ENCODE measurements around the gene SGPL1.
"Not testable (repeated sequence)": the region's sequence is repeated elsewhere in the genome, so short reads cannot be mapped to it uniquely, and the experiment has no call there.

The SGPL1 gene

DNA sequence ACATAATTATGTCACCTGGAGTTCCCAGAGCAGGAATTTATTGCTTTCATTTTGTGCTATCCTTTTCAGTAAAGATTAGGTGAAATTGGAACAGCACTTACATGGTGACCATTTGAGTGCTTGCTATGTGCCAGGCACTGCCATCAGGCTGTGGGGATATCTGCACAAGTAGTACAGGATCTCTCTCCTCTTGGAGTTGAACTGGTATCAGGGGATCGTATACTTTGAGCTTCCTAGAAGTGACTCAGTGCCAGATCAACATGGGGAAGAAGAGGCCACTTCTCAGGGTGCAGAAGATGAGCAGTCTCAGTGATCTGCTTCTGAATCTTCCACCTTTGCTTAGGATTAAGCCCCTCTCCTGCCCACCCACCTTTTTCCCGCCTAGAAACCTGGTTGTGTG, 29.5 kb downstream of the SGPL1 start:
- DNase-seq = no peak

DNA sequence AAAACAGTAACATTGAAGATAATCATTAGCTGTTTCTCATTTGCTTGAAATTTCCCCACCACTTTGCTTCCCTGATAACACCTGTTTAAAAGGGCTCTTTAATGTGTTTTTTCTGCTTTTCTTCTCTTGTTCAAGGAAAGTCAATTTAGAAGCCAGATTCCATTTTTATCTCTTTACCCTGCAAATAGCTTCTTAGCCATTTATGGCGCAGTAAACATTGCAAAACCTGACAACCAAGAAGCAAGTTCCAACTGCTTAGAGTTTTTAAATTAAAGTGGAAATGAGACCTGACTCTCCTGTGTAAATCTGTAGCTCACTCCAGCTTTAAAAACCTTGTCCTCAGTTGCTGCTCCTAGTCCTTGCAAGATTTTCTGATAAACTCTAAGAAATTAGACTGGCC, 30.1 kb downstream of the SGPL1 start:
- DNase-seq = no peak

DNA sequence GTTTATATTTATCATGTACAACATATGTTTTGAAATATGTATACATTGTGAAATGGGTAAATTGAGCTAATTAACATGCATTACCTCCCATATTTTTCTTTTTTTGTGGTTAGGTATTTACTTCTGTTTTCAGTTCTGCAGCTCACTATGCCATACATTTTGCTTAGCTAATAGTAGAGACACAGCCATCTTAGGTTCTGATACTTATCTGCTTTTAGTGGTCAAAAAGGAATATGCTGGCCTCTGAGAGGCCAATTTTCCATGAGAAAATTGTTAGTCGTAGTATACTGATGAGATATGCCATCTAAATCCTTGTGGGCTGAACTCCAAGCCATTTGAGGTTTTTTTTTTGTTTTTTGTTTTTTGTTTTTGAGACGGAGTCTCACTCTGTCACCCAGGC, 31.0 kb downstream of the SGPL1 start:
- no peak for DNase-seq

DNA sequence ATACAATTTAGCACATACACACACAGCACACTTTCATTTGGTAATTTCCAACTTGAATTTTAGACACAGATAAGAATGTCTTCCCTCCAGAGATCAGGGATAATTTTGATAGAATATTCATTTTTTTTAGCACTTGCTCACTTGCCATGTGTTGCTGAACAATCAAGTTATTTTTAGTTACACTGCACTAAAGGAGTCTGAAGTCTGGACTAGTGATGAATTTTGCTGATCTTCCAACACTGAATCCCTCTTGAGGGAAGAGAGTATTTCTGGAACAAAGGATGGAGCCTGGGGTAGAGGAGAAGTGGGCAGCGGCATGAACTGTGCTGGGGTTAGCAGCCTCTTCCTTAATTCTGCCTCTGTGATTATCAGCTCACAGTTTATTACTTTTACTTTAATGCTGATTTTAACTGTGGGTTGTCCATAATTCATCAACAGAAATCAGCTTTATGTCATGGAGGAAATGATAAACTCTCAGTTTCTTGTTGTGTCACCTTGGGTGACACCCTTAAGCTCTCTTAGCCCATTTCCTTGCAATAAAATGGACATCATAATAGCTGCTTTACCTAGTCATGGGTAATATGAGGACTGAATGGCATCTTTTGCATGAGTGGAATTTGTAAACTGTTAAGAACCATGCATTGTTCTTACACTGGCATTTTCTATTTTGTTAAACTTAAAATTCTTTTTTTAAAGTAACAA, 32.1 kb downstream of the SGPL1 start:
- DNase-seq = peak; percentile 32

DNA sequence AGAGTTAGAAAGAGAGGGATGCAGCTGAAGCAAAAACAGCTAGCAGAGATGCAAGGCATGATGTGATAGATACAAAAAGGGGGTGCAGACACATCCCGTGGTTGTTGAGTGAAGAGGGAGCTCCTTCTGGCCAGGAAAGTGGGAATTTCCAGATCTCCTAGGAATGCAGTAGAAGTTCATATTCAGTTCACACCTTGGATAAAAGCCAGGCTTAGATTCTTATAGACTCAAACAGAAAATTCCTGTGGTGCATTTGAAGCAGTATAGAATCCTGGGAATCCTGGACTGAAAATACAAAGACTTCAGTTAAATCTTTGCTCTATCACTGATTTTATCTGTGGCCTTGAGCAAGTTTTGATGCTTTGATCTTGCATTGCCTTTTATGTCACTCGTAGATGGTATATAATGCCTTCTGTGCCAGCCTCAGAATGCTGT, 33.9 kb downstream of the SGPL1 start:
- peak; percentile 95 for DNase-seq

DNA sequence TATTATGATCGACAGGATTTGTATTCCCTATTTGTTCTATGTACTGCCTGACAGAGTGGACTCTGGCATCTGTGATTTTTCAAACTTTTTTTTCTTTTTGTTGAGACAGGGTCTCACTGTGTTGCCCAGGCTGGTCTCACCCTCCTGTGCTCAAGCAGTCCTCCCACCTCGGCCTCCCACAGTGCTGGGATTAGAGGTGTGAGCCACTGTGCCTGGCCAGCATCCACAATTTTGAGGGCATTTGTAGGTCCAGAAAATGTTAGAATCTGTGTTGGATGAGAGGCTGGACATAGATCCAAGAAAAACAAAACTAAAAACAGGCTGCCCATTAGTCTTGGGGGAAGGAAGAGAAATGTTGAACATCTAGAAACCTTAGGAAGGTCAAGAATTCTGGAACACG, 34.3 kb downstream of the SGPL1 start:
- peak; percentile 59 for DNase-seq

DNA sequence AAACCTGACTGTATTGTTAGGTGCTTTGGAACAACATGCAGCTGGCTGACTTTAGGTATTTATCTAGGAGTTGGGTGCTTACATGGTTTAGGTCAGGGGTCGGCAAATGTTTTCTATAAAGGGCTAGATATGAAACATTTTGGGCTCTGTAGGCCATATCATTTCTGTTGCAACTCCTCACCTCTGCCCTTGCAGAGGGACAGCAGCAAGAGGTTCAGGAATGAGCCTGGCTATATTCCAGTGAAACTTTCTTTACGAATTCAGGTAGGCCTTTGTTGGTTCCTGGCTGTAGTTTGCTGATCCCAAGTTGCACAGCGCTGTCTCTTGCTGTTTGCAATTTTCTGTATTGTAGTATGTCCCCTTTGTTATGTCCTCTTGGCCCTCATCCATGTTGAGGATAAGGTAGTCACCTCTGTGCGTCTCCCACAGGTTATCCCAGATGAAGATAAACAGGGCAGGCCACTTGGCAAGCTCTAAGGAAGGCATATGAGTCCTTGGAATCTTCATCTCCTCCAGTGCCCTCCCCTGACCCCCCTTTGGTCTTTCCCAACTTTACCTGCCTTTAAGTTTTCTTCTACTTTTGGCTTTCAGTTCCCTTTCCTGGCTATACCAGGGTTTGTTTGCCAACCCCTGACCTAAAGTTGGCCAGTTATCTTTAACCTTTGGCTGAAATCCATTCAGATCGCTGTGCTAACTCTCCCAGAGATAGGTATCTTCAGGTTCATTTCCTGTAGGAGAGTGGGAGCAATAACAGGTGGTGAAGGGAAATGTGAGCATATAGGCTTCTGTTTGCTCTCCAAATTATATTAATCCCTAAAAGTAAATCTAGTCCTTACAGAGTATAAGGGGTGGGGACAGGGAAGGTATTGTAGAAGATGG, 36.1 kb downstream of the SGPL1 start:
- no peak for DNase-seq

DNA sequence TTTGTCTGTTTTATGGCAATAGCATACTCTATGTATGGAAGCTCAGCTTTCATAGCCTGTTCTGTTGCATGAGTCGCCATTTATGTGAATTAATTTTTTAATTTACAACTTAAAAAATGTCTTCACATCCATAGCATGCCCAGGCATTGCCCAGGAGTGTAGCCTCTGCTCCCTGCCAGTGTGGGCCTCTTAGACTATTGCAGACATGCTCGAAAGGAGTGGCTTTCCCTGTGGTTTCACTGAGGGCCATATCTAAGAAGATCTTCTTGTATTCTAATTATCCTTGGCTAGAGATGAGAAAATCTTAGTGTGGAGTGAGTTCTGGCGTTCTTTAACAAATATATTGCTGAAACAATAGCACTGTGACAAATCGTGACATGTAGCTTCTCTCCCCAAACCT, 37.3 kb downstream of the SGPL1 start:
- no peak for DNase-seq

DNA sequence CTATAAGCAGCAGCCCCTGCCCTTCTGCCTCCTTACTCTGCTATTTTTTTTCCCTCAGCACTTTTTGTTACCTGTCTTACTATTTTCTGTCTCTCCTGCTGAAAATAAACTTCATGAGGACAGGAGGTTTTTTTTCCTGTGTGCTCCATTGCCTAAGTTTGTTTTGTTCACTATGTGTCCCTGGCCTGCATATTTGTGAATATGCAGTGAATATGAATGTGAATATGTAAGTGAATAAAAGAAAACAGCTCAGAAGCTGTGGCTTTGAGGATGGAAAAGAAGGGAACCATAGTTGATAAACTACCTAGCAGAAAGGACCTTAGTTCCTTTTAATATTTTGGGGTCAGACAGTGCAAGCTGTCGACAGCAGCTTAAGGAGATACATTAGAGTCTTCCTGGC, 37.7 kb downstream of the SGPL1 start:
- DNase-seq = no peak

DNA sequence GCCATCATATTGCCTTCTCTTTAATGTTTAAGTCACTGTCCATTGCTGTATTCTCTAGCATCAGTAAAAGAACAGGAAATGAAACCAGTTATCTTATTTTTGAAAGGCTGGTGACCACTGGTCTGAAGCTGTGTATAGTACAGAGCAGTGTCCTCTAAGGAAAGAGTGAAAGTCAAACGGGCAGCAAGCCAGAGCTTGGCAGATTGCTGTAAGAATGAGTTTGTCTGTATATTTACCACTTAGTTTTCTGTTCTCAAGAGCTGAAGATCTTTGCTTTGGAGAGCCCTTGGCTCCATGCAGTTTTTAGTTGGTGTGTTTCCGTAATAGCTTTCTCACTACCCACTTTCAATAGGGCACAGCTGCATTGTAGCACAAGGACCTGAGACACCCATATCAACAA, 40.7 kb downstream of the SGPL1 start:
- no peak for DNase-seq

DNA sequence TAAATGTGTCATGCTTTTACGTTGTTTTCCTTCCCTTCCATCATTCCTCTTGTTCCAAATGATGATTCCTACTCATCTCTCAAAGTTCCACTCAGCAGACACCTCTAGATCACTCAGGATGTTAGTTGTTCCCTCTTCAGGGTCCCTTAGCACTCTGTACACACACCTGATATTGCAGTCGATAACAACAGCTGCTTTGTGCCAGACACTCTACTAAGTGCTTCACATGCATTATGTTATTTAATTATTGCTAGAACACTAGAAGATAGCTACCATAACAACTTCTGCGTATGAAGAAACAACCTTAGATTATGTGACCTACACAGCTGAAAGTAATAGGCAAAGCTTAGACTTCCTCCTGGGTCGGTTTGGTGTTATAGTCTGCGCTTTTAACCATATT, 43.0 kb downstream of the SGPL1 start:
- DNase-seq = no peak

DNA sequence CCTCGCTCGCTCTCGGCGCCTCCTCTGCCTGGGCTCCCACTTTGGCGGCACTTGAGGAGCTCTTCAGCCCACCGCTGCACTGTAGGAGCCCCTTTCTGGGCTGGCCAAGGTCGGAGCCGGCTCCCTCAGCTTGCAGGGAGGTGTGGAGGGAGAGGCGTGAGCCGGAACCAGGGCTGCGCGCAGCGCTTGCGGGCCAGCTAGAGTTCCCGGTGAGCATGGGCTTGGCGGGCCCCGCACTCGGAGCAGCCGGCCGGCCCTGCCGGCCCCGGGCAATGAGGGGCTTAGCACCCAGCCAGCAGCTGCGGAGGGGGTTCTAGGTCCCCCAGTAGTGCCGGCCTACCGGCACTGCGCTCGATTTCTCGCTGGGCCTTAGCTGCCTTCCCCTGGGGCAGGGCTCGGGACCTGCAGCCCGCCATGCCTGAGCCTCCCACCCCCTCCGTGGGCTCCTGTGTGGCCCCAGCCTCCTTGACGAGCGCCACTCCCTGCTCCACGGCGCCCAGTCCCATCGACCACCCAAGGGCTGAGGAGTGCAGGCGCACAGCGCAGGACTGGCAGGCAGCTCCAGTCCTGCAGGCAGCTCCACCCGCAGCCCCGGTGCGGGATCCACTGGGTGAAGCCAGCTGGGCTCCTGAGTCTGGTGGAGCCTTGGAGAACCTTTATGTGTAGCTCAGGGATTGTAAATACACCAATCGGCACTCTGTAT, 45.9 kb downstream of the SGPL1 start:
- DNase-seq = not testable (repeated sequence)

DNA sequence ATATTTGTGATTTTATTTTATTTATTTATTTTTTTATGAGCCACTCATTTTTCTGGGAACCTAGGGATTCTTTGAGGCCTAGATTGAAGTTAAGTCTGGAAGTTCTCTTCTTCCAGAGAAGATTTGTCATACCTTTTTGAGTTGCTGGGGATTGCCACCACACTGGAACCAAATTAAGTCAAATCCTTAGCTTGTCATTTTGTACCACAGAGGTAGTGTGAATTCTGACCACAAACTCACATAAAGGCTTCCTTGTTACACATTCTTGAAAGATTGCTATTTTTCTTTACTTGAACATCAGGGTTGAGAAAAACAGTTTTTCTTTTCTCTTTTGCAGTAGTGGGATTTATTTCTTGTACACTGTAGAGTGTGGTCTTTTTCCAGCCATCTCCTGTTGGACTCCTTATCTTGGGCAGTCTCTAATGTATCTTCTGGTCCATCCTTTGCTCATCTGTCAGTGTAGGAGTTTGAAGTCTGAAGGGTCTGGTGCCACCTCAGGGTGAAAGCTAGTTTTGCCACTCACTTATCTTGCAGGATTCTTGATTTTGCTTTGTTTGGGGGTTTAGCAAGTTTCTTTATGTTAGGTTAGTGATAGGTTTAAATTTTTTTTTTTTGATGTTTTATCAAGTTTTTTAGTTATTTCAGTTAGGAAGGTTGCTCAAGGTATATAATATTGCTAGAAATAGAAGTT, 47.9 kb downstream of the SGPL1 start:
- DNase-seq = no peak

DNA sequence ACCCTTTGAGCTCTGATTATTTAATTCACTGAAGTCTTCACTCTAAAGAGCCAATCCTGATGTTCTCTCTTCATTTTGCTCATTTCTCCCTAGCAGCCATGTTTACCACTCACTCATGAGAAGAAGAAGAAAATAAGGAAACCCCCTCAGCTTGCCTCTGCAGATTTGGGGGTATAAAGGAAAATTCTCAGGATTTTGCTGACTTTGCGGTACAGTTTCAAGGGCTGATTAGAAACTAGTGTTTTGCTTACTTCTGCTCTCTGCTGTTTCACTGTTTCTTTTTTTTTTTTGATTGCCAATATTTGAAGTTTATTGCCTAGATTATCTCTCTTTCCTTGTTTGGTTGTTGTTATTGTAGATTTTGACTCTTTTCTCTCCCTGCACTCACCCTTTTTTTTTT, 49.2 kb downstream of the SGPL1 start:
- no peak for DNase-seq

DNA sequence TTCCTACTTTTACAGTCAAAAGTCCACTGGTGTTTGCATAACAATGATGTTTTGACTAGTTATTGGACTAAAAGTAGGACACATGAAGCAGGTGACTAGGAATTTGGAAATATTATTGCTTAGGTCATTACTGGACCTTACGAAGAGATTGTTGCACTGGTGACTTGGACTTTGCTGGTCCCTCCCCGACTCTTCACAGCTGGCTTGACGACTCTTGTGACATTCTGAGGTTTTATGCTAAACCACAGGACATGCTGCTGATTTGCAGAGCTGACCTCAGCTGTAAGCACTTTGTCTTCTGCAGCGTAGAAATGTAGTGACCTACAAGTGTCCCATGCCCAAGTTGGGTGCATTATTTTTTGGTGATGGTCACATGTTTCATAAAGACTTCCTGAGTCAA, 50.7 kb downstream of the SGPL1 start:
- no peak for DNase-seq

DNA sequence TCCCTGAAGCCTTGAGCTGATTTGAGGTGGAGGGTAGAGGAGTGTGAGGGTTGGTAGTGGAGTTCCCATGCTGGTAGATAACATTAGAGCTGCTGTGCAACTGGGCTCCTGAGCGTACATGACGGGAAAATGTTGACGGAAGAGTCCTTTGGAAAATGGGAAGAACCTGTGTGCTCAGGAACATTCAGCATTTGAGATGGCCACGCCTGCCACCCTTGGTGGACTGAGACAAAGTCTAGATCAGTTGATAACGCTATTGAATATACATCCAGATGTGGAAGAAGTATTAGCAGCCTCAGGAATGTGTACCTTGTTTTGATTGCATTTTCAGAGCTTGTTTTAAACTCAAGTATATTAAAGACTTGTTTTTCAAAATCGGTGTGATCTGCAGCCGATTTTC, 56.5 kb downstream of the SGPL1 start:
- DNase-seq = no peak

DNA sequence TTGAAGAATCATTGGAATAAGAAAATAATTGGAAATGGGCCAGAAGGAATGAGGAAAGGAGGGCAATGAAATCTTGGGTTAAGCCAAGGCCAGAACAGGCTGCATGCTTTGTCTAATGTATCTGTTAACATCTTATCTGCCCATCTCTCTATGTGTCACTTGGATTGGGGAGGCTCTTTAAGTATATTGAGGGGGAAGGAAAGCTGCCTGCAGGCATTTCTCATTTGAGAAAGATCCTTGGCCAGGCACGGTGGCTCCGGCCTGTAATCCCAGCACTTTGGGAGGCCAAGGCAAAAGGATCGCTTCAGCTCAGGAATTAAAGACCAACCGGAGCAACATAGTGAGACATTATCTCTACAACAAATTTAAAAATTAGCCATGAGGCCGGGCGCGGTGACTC, 58.3 kb downstream of the SGPL1 start:
- no peak for DNase-seq

DNA sequence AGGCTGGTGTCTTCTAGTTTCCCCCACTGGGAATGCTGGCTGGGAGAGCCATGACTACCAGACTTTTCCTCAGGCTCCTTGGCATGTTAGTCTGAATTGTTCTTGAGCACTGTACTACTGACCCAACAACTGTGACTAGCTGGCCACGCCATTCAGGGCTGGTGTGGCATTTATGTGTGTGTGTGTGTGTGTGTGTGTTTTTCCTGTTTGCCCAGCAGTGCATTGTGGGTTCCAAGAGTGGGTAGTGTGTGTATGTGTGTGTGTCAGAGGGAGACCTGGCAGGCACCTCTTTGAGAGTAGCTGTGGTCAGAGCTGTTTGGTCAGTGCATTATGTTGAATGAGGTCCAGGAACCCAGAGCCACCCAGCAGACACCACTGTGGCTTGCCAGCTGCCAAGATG, 63.5 kb downstream of the SGPL1 start:
- no peak for DNase-seq

DNA sequence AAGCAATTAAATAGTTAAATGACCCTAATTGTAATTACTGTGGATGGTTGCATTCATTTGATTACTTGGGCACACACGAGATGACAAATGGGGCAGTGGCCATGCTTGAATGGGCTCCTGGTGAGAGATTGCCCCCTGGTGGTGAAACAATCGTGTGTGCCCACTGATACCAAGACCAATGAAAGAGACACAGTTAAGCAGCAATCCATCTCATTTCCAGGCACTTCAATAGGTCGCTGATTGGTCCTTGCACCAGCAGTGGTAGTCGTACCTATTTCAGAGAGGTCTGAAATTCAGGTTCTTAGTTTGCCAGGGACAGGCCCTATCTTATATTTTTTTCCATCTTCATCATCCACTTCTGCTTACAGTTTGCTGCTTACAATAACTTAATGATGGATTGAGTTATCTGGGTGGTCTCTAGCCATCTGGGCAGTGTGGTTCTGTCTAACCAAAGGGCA, 64.4 kb downstream of the SGPL1 start:
- peak; percentile 72 for DNase-seq

DNA sequence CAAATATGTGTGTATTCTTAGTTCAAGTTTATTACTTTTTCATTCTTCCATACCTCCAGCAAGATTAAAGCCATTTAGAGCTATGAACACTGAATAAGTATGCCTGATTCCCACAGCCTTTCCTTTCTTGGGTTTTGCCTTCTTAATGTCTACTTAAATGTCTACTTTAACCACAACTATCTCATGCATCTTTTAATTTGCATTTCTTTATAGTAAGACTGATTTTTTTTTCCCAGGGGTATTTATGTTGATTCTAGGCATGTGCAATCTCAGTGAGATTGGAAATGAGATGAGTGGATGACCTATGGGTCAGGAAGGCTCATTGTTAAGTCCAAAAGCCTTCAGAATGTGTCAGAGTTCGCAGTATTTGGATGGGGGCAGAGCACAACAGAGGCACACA, 69.0 kb downstream of the SGPL1 start:
- DNase-seq = peak; percentile 57

DNA sequence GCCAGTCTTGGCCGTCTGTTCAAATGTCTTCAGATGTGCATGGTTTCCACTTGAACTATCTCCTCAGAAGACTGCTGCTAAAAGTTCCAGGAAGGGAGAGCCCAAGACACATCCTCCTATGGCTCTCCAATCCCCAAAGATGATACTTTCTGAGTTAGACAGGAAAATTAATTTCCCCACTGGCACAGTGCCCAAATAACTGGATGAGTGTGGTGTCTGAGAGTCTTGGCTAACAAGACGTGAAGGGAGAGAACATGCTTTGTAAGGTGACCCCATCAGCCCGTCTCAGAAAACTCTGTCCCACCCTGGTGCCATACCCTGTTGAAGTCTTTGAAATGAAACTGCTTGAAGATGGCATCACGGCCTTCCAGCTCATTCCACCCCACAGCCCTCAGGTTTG, 69.7 kb downstream of the SGPL1 start:
- DNase-seq = no peak
